ENCODE data around the gene SMIM41.

The SMIM41 gene

GRCh38 chr12:52082026-52082668 is 2.6 kb downstream of the SMIM41 start:
- no peak for TF ChIP-seq CTCF (IDR thresholded peaks at IDR 0.05; ENCODE audit: insufficient read depth, low read depth, low read length, missing control alignments)
- H3K4me3 ChIP-seq (ENCODE audit: low read depth, low read length): no peak overlapping the region
- no peak for DNase-seq (ENCODE audit: low read depth)

- no peak overlapping the region for H3K4me3 ChIP-seq (ENCODE audit: low read depth, low read length)
- DNase-seq (ENCODE audit: low read depth): no peak
Observed at GRCh38 chr12:52082669-52082987, 3.1 kb downstream of the SMIM41 start.

GRCh38 chr12:52082988-52083637 is 3.6 kb downstream of the SMIM41 start:
- peak; percentile 65 for DNase-seq (ENCODE audit: low read depth)
- no peak overlapping the region for H3K4me3 ChIP-seq (ENCODE audit: low read depth, low read length)
- peak; percentile 98 for TF ChIP-seq CTCF (IDR thresholded peaks at IDR 0.05; ENCODE audit: insufficient read depth, low read depth, low read length, missing control alignments)

More at GRCh38 chr12:52082669-52082987, 3.1 kb downstream of the SMIM41 start:
- no peak for TF ChIP-seq CTCF (IDR thresholded peaks at IDR 0.05; ENCODE audit: insufficient read depth, low read depth, low read length, missing control alignments)

- TF ChIP-seq CTCF (IDR thresholded peaks at IDR 0.05; ENCODE audit: insufficient read depth, low read depth, low read length, missing control alignments): no peak
- DNase-seq (ENCODE audit: low read depth): no peak
- no peak overlapping the region for H3K4me3 ChIP-seq (ENCODE audit: low read depth, low read length)
Observed at GRCh38 chr12:52083638-52083996, 4.1 kb downstream of the SMIM41 start.

GRCh38 chr12:52084491-52085231 is 5.2 kb downstream of the SMIM41 start:
- TF ChIP-seq CTCF (IDR thresholded peaks at IDR 0.05; ENCODE audit: insufficient read depth, low read depth, low read length, missing control alignments): no peak
- DNase-seq (ENCODE audit: low read depth): no peak
- no peak overlapping the region for H3K4me3 ChIP-seq (ENCODE audit: low read depth, low read length)

GRCh38 chr12:52085682-52086180 is 6.2 kb downstream of the SMIM41 start:
- no peak for DNase-seq (ENCODE audit: low read depth)
- no peak for TF ChIP-seq CTCF (IDR thresholded peaks at IDR 0.05; ENCODE audit: insufficient read depth, low read depth, low read length, missing control alignments)
- H3K4me3 ChIP-seq (ENCODE audit: low read depth, low read length): no peak overlapping the region
